GM18858 (cell line): ENCODE data around the gene MYL3.

ENCODE experiments used
- ATAC-seq: cut with Tn5 transposase; IDR thresholded peaks from one replicate; pipeline ENCODE4 v1.9.1; 2021; ENCODE audit not compliant: unreplicated experiment

Gene MYL3

GRCh38 chr3:46900007-46900292, 36.7 kb upstream of the MYL3 start:
- no peak for ATAC-seq

GRCh38 chr3:46899151-46900006, 36.1 kb upstream of the MYL3 start:
- ATAC-seq: no peak

GRCh38 chr3:46898321-46899150, 35.3 kb upstream of the MYL3 start:
- ATAC-seq: no peak

GRCh38 chr3:46897829-46898320, 34.6 kb upstream of the MYL3 start:
- no peak for ATAC-seq

- no peak for ATAC-seq
Observed at GRCh38 chr3:46897031-46897430, 33.8 kb upstream of the MYL3 start.

GRCh38 chr3:46896386-46896785, 33.1 kb upstream of the MYL3 start:
- ATAC-seq: no peak

DNA sequence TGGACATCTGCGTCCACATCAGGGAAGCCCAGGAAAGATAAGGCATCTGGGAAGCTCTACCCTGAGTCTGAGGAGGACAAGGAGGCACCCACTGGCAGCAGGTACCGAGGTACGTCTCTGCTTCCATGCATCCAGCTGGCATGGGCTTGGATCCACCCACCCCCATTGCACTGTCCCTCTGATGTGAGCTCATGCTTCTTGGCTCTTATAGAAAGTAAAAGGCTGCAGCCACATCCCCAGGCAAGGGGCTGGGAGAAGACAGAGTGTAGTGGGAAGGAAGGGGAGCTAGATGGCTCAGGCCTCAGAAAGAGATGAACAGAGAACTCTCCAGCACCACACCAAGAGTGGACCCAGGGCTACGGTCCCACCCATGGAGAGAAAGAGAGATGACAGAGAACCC, 32.5 kb upstream of the MYL3 start:
- ATAC-seq: no peak

- no peak for ATAC-seq
Observed at GRCh38 chr3:46895204-46895660, 32.0 kb upstream of the MYL3 start.

DNA sequence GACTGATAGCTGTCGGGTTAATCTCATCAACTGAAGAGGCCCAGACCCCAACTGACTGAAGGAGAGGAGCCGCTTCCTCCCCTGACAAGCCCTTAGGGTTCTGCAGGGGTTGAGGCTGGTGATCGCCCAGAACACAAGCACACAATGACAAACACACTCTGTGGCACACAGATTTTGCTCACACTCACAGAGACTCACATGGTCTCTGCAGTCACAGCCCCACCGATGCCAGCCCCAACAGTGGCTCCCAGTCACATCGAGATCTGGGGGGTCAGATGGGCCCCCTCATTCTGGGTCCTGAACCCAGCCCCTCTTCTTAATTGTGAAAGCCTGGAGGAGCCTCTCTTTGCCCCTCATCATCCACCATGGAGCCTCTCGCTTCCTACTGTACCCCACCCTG, 31.0 kb upstream of the MYL3 start:
- no peak for ATAC-seq

DNA sequence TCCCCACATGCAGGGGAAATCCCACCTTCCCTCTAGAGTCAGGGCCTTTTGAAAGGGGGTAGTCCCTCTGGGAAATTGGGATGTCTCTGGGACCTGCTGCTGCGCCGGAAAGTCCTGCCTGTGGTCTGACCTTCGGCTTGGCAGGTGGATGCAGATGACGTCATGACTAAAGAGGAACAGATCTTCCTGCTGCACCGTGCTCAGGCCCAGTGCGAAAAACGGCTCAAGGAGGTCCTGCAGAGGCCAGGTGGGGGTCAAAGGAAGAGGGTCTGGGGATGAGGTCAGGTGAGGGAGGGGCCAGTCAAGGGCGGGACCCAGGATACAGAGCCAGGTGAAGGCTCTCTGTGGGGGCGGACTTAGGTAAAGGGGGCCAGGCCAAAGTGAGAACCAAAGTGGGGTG, 30.5 kb upstream of the MYL3 start:
- ATAC-seq: no peak

- no peak for ATAC-seq
Observed at GRCh38 chr3:46893146-46893748, 30.0 kb upstream of the MYL3 start.

GRCh38 chr3:46892285-46893145, 29.3 kb upstream of the MYL3 start:
- ATAC-seq: no peak

- no peak for ATAC-seq
Observed at GRCh38 chr3:46891132-46891531, 27.9 kb upstream of the MYL3 start.

DNA sequence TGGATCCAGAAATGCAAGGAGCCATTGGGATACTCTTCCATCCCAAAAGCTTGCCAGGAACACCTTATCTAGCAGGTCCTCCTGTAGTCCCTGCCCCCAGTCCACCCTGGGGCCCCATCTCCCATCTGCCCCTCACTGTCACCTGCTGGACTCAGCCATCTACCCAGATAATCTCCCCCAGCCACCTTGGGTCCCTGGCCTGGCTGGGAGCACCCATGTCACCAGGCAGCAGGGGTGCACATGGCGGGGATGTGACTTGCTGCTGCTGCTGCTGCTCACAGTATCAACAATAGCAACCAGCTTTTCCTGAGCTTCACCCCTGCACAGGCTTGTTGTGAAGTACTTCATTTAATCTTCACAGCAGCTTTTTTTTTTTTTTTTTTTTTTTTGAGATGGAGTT, 26.9 kb upstream of the MYL3 start:
- no peak for ATAC-seq

DNA sequence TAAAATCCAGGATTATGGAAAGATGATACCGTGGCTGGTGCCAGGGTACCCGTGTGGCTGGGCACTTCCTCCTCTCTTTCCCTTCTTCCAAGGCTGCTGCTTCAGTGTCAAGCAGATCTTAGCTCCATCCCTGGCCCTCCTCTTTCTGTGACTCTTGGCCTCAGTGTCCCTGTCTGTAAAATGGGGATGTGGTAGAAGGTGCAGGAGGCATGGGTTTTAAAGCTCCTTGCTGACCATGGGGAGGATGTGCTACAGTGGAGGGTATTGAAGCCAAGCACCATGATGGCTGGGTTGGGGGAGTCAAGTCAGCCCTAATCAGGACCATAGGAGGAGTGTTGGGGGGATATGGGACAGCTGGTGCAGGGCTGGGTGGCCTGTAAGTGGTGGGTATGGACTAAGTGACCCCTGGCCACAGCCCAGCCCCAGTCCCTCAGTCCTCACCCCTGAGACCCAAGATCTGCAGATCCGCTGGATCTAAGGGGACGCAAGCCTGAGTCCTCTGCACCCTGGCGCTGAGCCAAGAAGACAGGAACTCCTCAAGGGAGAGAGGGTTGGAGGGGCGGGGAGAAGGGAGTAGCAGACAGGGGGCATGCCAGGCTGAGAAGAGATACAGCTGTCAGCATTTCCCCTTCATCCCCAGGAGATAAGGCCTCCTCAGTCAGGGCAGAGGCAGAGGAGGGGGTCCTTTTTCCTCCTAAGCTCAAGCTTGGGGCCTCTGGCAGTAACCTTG, 26.3 kb upstream of the MYL3 start:
- ATAC-seq: no peak

DNA sequence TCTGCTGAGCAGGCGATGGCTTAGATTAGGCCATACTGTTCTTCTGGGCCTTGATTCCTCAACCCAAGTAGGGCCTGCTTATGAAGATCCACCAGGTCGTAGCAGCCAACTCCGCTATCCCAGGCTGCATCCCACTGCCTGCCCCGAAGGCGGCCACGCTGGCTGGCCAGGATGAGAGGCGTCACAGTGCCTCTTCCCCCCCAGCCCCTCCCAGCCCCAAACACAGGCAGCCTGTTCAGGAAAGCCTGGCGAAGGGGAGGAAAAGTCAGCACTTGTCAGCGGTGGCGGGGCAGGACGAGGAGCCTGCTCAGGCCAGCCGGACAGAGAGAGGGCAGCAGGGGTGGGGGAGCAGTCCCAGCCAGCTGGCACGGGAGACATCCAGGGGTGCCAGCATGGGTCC, 25.5 kb upstream of the MYL3 start:
- no peak for ATAC-seq

GRCh38 chr3:46887980-46888494, 24.8 kb upstream of the MYL3 start:
- ATAC-seq: no peak

GRCh38 chr3:46885612-46886011, 22.4 kb upstream of the MYL3 start:
- no peak for ATAC-seq

DNA sequence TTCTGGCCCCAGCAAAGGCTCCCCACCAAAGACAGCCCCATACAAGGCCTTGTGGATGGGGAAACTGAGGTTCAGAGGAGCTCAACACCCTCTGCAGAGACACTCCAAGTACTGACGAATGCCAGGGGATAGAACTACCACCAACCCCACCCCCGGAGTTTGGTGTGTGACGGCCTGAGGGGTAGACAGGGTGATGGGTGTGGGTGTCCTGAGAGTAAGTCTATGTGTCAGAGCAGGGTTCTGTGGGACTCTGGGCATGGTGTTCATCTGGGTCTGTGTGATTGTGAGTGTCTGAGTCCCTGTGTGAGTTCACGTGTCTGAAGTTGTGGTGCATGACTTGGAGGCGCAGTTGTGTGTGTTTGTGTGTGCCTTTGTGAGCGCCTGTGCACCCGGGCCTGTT, 21.7 kb upstream of the MYL3 start:
- no peak for ATAC-seq

GRCh38 chr3:46884427-46884826, 21.2 kb upstream of the MYL3 start:
- no peak for ATAC-seq
